K562 (cell line): ENCODE measurements around the gene C6orf62. TPM values are rescaled to one million over a fixed set of nuclear protein-coding genes. Genes with fewer than 3 reads are reported as not detected.

Experiments used
- CREM ChIP-seq: IDR thresholded peaks from 2 replicates; pipeline ENCODE4 v1.6.1; 2014; ENCODE audit warnings: antibody characterized with exemption, low read depth
- E2F1 ChIP-seq: sonication (generic); formaldehyde crosslinking; IDR thresholded peaks from 2 replicates; pipeline ENCODE4 v1.8.1; 2023; ENCODE audit warnings: mild to moderate bottlenecking, missing genetic modification reagents, moderate library complexity
- HDAC2 ChIP-seq: fragments of 450-650 bp; IDR thresholded peaks from 2 replicates; pipeline ENCODE4 v1.6.1; 2016; ENCODE audit warnings: mild to moderate bottlenecking
- RBM25 ChIP-seq: fragments of 200-400 bp; formaldehyde crosslinking; IDR thresholded peaks from 2 replicates; pipeline ENCODE4 v1.6.1; 2018; ENCODE audit warnings: low read length, low read depth, moderate library complexity; ENCODE audit not compliant: severe bottlenecking
- ZFP30 ChIP-seq: fragments of 250-450 bp; sonication (Bioruptor Pico); IDR thresholded peaks from 2 replicates; pipeline ENCODE4 v1.8.0; 2022; ENCODE audit warnings: moderate library complexity, mild to moderate bottlenecking, inconsistent platforms, borderline replicate concordance
- ZNF165 ChIP-seq: fragments of 250-450 bp; sonication (Bioruptor Pico); IDR thresholded peaks from 2 replicates; pipeline ENCODE4 v1.4.0; 2020; ENCODE audit warnings: borderline replicate concordance
- ZNF518B ChIP-seq: fragments of 250-450 bp; sonication (Bioruptor Pico); IDR thresholded peaks from 2 replicates; pipeline ENCODE4 v1.5.0; 2021; ENCODE audit warnings: mild to moderate bottlenecking, moderate library complexity
- ZZZ3 ChIP-seq: fragments of 450-650 bp; IDR thresholded peaks from 2 replicates; pipeline ENCODE4 v1.6.1; 2016; ENCODE audit warnings: antibody characterized with exemption, mild to moderate bottlenecking, moderate library complexity
- polyA plus RNA-seq, 8 experiments: library from polyadenylated mRNA; depleted of rRNA in 4 of 8; stranded (reverse) in 5 of 8; unstranded in 3 of 8; fragments of >200 nt; fragmentation: Nextera tagmentation in 2 of 8; fragmentation: Illumina TruSeq in 1 of 8; extraction: Ambion mirVana in 2 of 8; extraction: Trizol in 1 of 8; gene quantifications; 2 replicates each; pipeline versions ENCODE4 v1.2.1 to v1.2.3, GENCODE V29; 2011 to 2014; ENCODE audit warnings: inconsistent platforms in 1 of 8, missing spikeins in 1 of 8
- total RNA-seq, 7 experiments: library from RNA; depleted of rRNA in 6 of 7; stranded (reverse); fragments of >200 nt in 6 of 7; fragmentation: Illumina TruSeq in 2 of 7; extraction: Trizol in 2 of 7; gene quantifications; 2 replicates each; pipeline versions ENCODE4 v1.2.1 to v1.2.3, GENCODE V29; 2011 to 2021; ENCODE audit warnings: low replicate concordance in 1 of 7
- TF ChIP-seq, protein P1 (sequence below): fragments of 450-650 bp; IDR thresholded peaks from 2 replicates; pipeline ENCODE4 v1.6.1; 2016; ENCODE audit warnings: borderline replicate concordance

The C6orf62 gene
- total and polyA plus RNA-seq, 9 of the 15 experiments (the other 6 are each of a cell fraction or from before 2014, with no cell fraction given) = 48.5 to 579 (median 111) TPM

DNA sequence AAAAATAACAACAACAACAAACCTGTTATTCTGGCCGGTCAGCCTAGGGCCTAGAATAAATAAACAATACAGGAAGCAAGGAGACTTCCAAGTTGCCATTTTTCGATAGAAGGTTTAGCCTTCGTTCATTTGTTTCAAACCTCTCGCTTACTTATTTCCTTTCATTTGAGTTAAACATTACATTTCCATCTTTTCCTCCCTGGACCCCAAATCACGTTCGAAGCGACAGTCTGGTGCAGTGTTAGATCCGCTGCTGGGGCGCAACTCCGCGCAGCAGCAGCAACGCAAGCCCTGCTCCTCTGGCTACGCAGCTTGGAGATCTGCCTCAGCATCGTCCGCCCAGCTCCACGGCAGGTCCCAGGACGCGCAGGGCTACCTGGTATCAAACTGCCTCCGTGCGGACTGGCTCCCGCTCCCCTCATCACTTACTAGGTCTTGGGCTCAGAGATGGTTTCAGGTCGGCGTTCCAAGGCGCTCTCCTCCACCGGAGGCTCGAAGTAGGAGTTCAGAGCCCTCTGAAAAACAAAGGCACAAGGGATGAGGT lies 52.8 kb downstream of the C6orf62 start (continued):
- TF ChIP-seq, protein P1, sequence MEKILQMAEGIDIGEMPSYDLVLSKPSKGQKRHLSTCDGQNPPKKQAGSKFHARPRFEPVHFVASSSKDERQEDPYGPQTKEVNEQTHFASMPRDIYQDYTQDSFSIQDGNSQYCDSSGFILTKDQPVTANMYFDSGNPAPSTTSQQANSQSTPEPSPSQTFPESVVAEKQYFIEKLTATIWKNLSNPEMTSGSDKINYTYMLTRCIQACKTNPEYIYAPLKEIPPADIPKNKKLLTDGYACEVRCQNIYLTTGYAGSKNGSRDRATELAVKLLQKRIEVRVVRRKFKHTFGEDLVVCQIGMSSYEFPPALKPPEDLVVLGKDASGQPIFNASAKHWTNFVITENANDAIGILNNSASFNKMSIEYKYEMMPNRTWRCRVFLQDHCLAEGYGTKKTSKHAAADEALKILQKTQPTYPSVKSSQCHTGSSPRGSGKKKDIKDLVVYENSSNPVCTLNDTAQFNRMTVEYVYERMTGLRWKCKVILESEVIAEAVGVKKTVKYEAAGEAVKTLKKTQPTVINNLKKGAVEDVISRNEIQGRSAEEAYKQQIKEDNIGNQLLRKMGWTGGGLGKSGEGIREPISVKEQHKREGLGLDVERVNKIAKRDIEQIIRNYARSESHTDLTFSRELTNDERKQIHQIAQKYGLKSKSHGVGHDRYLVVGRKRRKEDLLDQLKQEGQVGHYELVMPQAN = peak; percentile 71
- no peak for TF ChIP-seq ZZZ3
- TF ChIP-seq ZNF165 (CRISPR knock-in tag) = peak; percentile 71; the same call in 1 of the 2 replicates
- no peak for TF ChIP-seq RBM25
- 0 out of 2 replicates have a peak, but pooled peaks have one; percentile 52 for TF ChIP-seq HDAC2
- TF ChIP-seq ZFP30 (CRISPR knock-in tag) = no peak
- no peak for TF ChIP-seq ZNF518B (CRISPR knock-in tag)
- TF ChIP-seq E2F1 (CRISPR knock-in tag) = no peak
- TF ChIP-seq CREM = no peak
